ENCODE measurements around the gene IGSF9B. TPM values are rescaled to one million over a fixed set of nuclear protein-coding genes. Genes with fewer than 3 reads are reported as not detected.

IGSF9B gene
- total and polyA plus RNA-seq, 9 of the 15 experiments (the other 6 are each of a cell fraction or from before 2014, with no cell fraction given): 0.09 TPM; not detected in 8

GRCh38 chr11:133935551-133935910, 21.2 kb downstream of the IGSF9B start (continued):
- TF ChIP-seq PHF8 (IDR thresholded peaks at IDR 0.05; ENCODE audit: borderline replicate concordance, low read length) (no peak), ETV1 (tag; conservative IDR thresholded peaks at IDR 0.05; ENCODE audit: low read depth) (no peak), CTCFL (IDR thresholded peaks at IDR 0.05; ENCODE audit: borderline replicate concordance, insufficient read depth, low read depth, low read length, poor library complexity, severe bottlenecking) (no peak), E4F1 (CRISPR knock-in tag; IDR thresholded peaks at IDR 0.05; ENCODE audit: borderline replicate concordance) (no peak)
